H9 (cell line): Measurements from ENCODE around the gene RBP7. TPM values are rescaled to one million over a fixed set of nuclear protein-coding genes. Genes with fewer than 3 reads are reported as not detected.
A peak's percentile ranks its signal among the peaks of the same experiment; 100 is the strongest.

Source experiments
- DNase-seq: peaks from one replicate; pipeline ENCODE4 v3.0.0-alpha.2; 2017
- H2AFZ ChIP-seq: one replicate; pipeline ENCODE4 v1.6.1; 2013; ENCODE audit warnings: mild to moderate bottlenecking, low read length, control low read depth, moderate library complexity
- H2AK5ac ChIP-seq: 2 replicates; pipeline ENCODE4 v1.6.1; 2013; ENCODE audit warnings: low read length, control low read depth, mixed read lengths; ENCODE audit not compliant: insufficient read length
- H2BK120ac ChIP-seq: one replicate; pipeline ENCODE4 v1.6.1; 2013; ENCODE audit warnings: low read depth, mild to moderate bottlenecking, low read length, control low read depth, inconsistent platforms; ENCODE audit not compliant: poor library complexity, severe bottlenecking
- H2BK12ac ChIP-seq: 2 replicates; pipeline ENCODE4 v1.6.1; 2013; ENCODE audit warnings: low read length, control low read depth, mixed read lengths, low read depth; ENCODE audit not compliant: insufficient read length
- H2BK15ac ChIP-seq: 2 replicates; pipeline ENCODE4 v1.6.1; 2013; ENCODE audit warnings: low read depth, low read length, control low read depth
- H2BK20ac ChIP-seq: one replicate; pipeline ENCODE4 v1.6.1; 2013; ENCODE audit warnings: low read depth, mild to moderate bottlenecking, low read length, control low read depth, inconsistent platforms; ENCODE audit not compliant: poor library complexity, severe bottlenecking
- H2BK5ac ChIP-seq: 2 replicates; pipeline ENCODE4 v1.6.1; 2013; ENCODE audit warnings: low read length, control low read depth, mixed read lengths; ENCODE audit not compliant: insufficient read length
- H3K14ac ChIP-seq: 2 replicates; pipeline ENCODE4 v1.6.1; 2013; ENCODE audit warnings: low read length, control low read depth; ENCODE audit not compliant: insufficient read depth
- H3K18ac ChIP-seq: 2 replicates; pipeline ENCODE4 v1.6.1; 2013; ENCODE audit warnings: low read depth, mild to moderate bottlenecking, mixed read lengths, low read length, control low read depth; ENCODE audit not compliant: insufficient read length
- H3K23ac ChIP-seq: 2 replicates; pipeline ENCODE4 v1.6.1; 2013; ENCODE audit warnings: low read length, control low read depth, mixed read lengths, low read depth; ENCODE audit not compliant: insufficient read length
- H3K23me2 ChIP-seq: 2 replicates; pipeline ENCODE4 v1.6.1; 2013; ENCODE audit warnings: low read depth, mild to moderate bottlenecking, mixed read lengths, low read length, control low read depth; ENCODE audit not compliant: insufficient read length, poor library complexity, severe bottlenecking
- H3K27ac ChIP-seq: 2 replicates; pipeline ENCODE4 v1.5.1; 2013; ENCODE audit warnings: low read length, control low read depth, mixed read lengths, low read depth; ENCODE audit not compliant: insufficient read length
- H3K27me3 ChIP-seq: 2 replicates; pipeline ENCODE4 v1.6.1; 2013; ENCODE audit warnings: low read length, control low read depth, inconsistent platforms; ENCODE audit not compliant: insufficient read depth
- H3K4ac ChIP-seq: 2 replicates; pipeline ENCODE4 v1.6.1; 2013; ENCODE audit warnings: low read depth, mild to moderate bottlenecking, control low read depth, inconsistent platforms, low read length, moderate library complexity
- H3K4me1 ChIP-seq: 2 replicates; pipeline ENCODE4 v1.6.1; 2013; ENCODE audit warnings: low read length, control low read depth, inconsistent platforms; ENCODE audit not compliant: insufficient read depth
- H3K4me2 ChIP-seq: 2 replicates; pipeline ENCODE4 v1.6.1; 2013; ENCODE audit warnings: low read length, control low read depth, mixed read lengths; ENCODE audit not compliant: insufficient read length, insufficient read depth
- H3K56ac ChIP-seq: 2 replicates; pipeline ENCODE4 v1.6.1; 2013; ENCODE audit warnings: low read depth, mild to moderate bottlenecking, mixed read lengths, low read length, control low read depth; ENCODE audit not compliant: insufficient read length
- H3K79me1 ChIP-seq: 2 replicates; pipeline ENCODE4 v1.6.1; 2013; ENCODE audit warnings: low read depth, mild to moderate bottlenecking, moderate library complexity, low read length, control low read depth, inconsistent platforms; ENCODE audit not compliant: insufficient read depth, poor library complexity, severe bottlenecking
- H3K79me2 ChIP-seq: 2 replicates; pipeline ENCODE4 v1.6.1; 2013; ENCODE audit warnings: low read length, control low read depth, inconsistent platforms; ENCODE audit not compliant: insufficient read depth
- H3K9ac ChIP-seq: 2 replicates; pipeline ENCODE4 v1.6.1; 2013; ENCODE audit warnings: low read length, control low read depth, mixed read lengths; ENCODE audit not compliant: insufficient read length; ENCODE audit errors: extremely low read depth
- H3K9me3 ChIP-seq: one replicate; pipeline ENCODE4 v1.6.1; 2013; ENCODE audit warnings: low read depth, low read length, inconsistent platforms; ENCODE audit not compliant: control insufficient read depth
- H3T11ph ChIP-seq: one replicate; pipeline ENCODE4 v1.6.1; 2013; ENCODE audit warnings: mild to moderate bottlenecking, low read length, control low read depth, inconsistent platforms
- H4K20me1 ChIP-seq: one replicate; pipeline ENCODE4 v1.6.1; 2013; ENCODE audit not compliant: control insufficient read depth, insufficient read length, insufficient read depth
- H4K5ac ChIP-seq: 2 replicates; pipeline ENCODE4 v1.6.1; 2013; ENCODE audit warnings: low read depth, mild to moderate bottlenecking, mixed read lengths, low read length, control low read depth; ENCODE audit not compliant: insufficient read length
- H4K8ac ChIP-seq: replicated peaks from 2 replicates; pipeline ENCODE4 v1.6.1; 2013; ENCODE audit warnings: low read length, control low read depth, mixed read lengths, low read depth; ENCODE audit not compliant: insufficient read length
- H4K91ac ChIP-seq: 2 replicates; pipeline ENCODE4 v1.6.1; 2013; ENCODE audit warnings: low read depth, mild to moderate bottlenecking, moderate library complexity, mixed read lengths, low read length, control low read depth; ENCODE audit not compliant: insufficient read length
- H3K27ac Mint-ChIP-seq, 3 experiments: 2 replicates in 2 of 3; 3 replicates in 1 of 3; pipeline ENCODE4 v1.8.0; 2020 to 2021; ENCODE audit warnings: mixed read lengths in 3 of 3, mild to moderate bottlenecking in 1 of 3, moderate library complexity in 1 of 3
- H3K27me3 Mint-ChIP-seq: 2 replicates; pipeline ENCODE4 v1.8.0; 2021; ENCODE audit warnings: low read depth, mild to moderate bottlenecking, moderate library complexity, mixed read lengths
- H3K36me3 Mint-ChIP-seq, 3 experiments: 2 replicates in 2 of 3; 3 replicates in 1 of 3; pipeline ENCODE4 v1.8.0; 2020 to 2021; ENCODE audit warnings: low read depth in 3 of 3, mixed read lengths in 3 of 3; ENCODE audit not compliant: insufficient read depth in 1 of 3
- H3K4me1 Mint-ChIP-seq, 2 experiments: 2 replicates each; pipeline ENCODE4 v1.8.0; 2020; ENCODE audit warnings: mixed read lengths in 2 of 2
- H3K4me3 Mint-ChIP-seq, 2 experiments: 2 replicates in 1 of 2; 3 replicates in 1 of 2; pipeline ENCODE4 v1.8.0; 2020 to 2021; ENCODE audit warnings: mild to moderate bottlenecking in 2 of 2, mixed read lengths in 2 of 2, moderate library complexity in 1 of 2
- H3K9me3 Mint-ChIP-seq, 2 experiments: 2 replicates in 1 of 2; 3 replicates in 1 of 2; pipeline ENCODE4 v1.8.0; 2020; ENCODE audit warnings: mild to moderate bottlenecking in 2 of 2, mixed read lengths in 2 of 2, moderate library complexity in 1 of 2
- WGBS: extraction: QIAGEN DNeasy Blood & Tissue Kit; methylation state at CpG from one replicate; pipeline ENCODE4 v1.1.7; 2013; ENCODE audit warnings: missing lambda C conversion rate, low lambda C conversion rate, mixed read lengths; ENCODE audit not compliant: insufficient read length; ENCODE audit errors: extremely low coverage; 5-methylcytosine and 5-hydroxymethylcytosine counted together
- total RNA-seq: library from RNA; stranded (reverse); gene quantifications from 2 replicates; pipeline ENCODE4 v1.2.1, GENCODE V29; 2021
- TF ChIP-seq, protein P1 (sequence below): fragments of 200-600 bp; sonication (generic); conservative IDR thresholded peaks from 3 replicates; pipeline ENCODE4 v1.8.0; 2021; ENCODE audit warnings: antibody characterized with exemption, mild to moderate bottlenecking

The RBP7 gene
- total RNA-seq, 1 experiment from 2014 or later, result 4.5 TPM

DNA sequence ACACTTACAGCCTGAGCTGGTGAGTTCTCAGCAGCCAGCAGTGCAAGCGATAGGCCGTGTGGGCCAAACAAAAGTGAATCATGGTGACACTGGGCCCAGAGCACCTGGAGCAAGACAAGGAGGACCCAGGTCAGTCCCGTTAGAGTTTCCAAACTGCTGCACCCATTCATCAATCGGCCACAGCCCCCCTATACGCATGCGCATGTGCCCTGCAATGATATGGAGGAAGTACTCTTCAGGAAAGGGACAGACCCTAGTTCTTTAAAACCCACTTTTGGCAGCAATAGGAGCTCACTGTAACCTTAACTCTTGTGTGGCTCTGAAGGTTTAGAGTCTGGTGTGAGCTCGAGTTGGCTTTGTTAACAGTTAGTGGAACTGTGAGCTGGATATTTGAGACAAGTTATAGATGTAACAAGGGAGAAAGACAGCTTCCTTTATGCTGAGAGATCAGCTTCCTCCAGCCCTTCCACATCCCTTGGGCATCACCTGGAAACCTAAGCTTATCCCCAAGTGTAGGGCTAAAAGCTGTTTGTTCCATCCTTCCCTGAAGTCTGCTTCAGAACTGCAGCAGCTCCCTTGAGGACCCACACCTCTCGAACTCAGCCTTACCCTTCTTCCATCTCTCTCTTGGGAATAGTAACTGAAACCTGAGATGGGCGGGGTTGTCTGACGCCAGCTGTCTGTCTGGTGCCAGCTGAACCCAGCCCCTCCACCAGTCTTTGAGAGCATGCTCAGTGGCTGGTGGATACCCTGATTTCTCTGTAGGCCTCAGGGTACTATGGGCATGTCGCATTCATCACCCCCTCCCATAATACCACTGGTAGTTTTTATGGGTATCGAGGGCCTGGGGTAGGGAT is 36.1 kb upstream of the RBP7 start:
- H3K9ac ChIP-seq, result no peak overlapping the region
- no peaks in the 10 kb centered on the region for H3K23me2 ChIP-seq
- no peak overlapping the region for H4K8ac ChIP-seq
- Mint-ChIP-seq H3K4me1 (peaks cover 9 to 10% of the 10 kb centered on the region in 2 experiments), H3K9me3 (no peaks in the 10 kb centered on the region), H3K4me3 (peak overlapping the region in 1 of 2 experiments; percentile 54; a peak in 1 of 5 replicates), H3K27me3 (no peaks in the 10 kb centered on the region), H3K36me3 (no peaks in the 10 kb centered on the region), H3K27ac (peak overlapping the region in 2 of 3 experiments; percentile 67 to 81; a peak in 4 of 7 replicates)
- H2AK5ac ChIP-seq, result no peak overlapping the region
- H3K4ac ChIP-seq, result no peak overlapping the region
- H3K27me3 ChIP-seq, result no peaks in the 10 kb centered on the region
- H3T11ph ChIP-seq, result no peak overlapping the region
- H3K4me2 ChIP-seq, result peak overlapping the region; percentile 33
- H2BK15ac ChIP-seq, result no peak overlapping the region
- H3K56ac ChIP-seq, result no peak overlapping the region
- no peaks in the 10 kb centered on the region for H3K79me2 ChIP-seq
- no peak overlapping the region for H3K23ac ChIP-seq
- no peak overlapping the region for H2BK12ac ChIP-seq
- TF ChIP-seq, protein P1, sequence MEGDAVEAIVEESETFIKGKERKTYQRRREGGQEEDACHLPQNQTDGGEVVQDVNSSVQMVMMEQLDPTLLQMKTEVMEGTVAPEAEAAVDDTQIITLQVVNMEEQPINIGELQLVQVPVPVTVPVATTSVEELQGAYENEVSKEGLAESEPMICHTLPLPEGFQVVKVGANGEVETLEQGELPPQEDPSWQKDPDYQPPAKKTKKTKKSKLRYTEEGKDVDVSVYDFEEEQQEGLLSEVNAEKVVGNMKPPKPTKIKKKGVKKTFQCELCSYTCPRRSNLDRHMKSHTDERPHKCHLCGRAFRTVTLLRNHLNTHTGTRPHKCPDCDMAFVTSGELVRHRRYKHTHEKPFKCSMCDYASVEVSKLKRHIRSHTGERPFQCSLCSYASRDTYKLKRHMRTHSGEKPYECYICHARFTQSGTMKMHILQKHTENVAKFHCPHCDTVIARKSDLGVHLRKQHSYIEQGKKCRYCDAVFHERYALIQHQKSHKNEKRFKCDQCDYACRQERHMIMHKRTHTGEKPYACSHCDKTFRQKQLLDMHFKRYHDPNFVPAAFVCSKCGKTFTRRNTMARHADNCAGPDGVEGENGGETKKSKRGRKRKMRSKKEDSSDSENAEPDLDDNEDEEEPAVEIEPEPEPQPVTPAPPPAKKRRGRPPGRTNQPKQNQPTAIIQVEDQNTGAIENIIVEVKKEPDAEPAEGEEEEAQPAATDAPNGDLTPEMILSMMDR, result no peak
- no peak overlapping the region for H3K27ac ChIP-seq
- no peak overlapping the region for H2BK20ac ChIP-seq
- H3K18ac ChIP-seq, result no peak overlapping the region
- H2BK5ac ChIP-seq, result no peak overlapping the region
- no peak overlapping the region for H3K14ac ChIP-seq
- no peak overlapping the region for H2AFZ ChIP-seq
- peak; percentile 69 for DNase-seq
- peaks cover 6% of the 10 kb centered on the region for H3K4me1 ChIP-seq
- H3K79me1 ChIP-seq, result no peaks in the 10 kb centered on the region
- no peak overlapping the region for H4K91ac ChIP-seq
- no peaks in the 10 kb centered on the region for H3K9me3 ChIP-seq
- no CpG with 5 or more reads among the region's 12 CpGs for WGBS
- H2BK120ac ChIP-seq, result no peak overlapping the region
- no peak overlapping the region for H4K5ac ChIP-seq
- no peaks in the 10 kb centered on the region for H4K20me1 ChIP-seq
